ENCODE data around the gene SCEL.
"Not testable (repeated sequence)": the region's sequence is repeated elsewhere in the genome, so short reads cannot be mapped to it uniquely, and the experiment has no call there.

SCEL gene

GRCh38 chr13:77535448-77535847, at the start of gene SCEL:
TSS of gene SCEL (plus strand) at chr13:77535706. CDS start at chr13:77555876, 20,170 bp downstream.
- DNase-seq (ENCODE audit: low read depth), result no peak

- DNase-seq (ENCODE audit: low read depth), result no peak
These were observed 45.8 kb upstream of the SCEL start for GRCh38 chr13:77489566-77490337.

- peak; percentile 13 for DNase-seq (ENCODE audit: low read depth)
These were observed 42.5 kb upstream of the SCEL start for GRCh38 chr13:77492982-77493381.

- no peak for DNase-seq (ENCODE audit: low read depth)
These were observed 41.3 kb upstream of the SCEL start for GRCh38 chr13:77494226-77494625.

GRCh38 chr13:77497350-77497749, 38.2 kb upstream of the SCEL start:
- no peak for DNase-seq (ENCODE audit: low read depth)

GRCh38 chr13:77497835-77498234, 37.7 kb upstream of the SCEL start:
- DNase-seq (ENCODE audit: low read depth), result no peak

- DNase-seq (ENCODE audit: low read depth), result no peak
These were observed 33.3 kb upstream of the SCEL start for GRCh38 chr13:77502104-77502720.

GRCh38 chr13:77503398-77503797, 32.1 kb upstream of the SCEL start:
- no peak for DNase-seq (ENCODE audit: low read depth)

GRCh38 chr13:77506874-77507273, 28.6 kb upstream of the SCEL start:
- no peak for DNase-seq (ENCODE audit: low read depth)

GRCh38 chr13:77507931-77508776, 27.4 kb upstream of the SCEL start:
- DNase-seq (ENCODE audit: low read depth), result peak; percentile 23

- peak; percentile 20 for DNase-seq (ENCODE audit: low read depth)
These were observed 26.4 kb upstream of the SCEL start for GRCh38 chr13:77508959-77509620.

GRCh38 chr13:77510156-77510555, 25.4 kb upstream of the SCEL start:
- DNase-seq (ENCODE audit: low read depth), result no peak

GRCh38 chr13:77511552-77511951, 24.0 kb upstream of the SCEL start:
- no peak for DNase-seq (ENCODE audit: low read depth)

GRCh38 chr13:77513719-77514335, 21.7 kb upstream of the SCEL start:
- DNase-seq (ENCODE audit: low read depth), result no peak

- DNase-seq (ENCODE audit: low read depth), result no peak
These were observed 21.2 kb upstream of the SCEL start for GRCh38 chr13:77514336-77514726.

- no peak for DNase-seq (ENCODE audit: low read depth)
These were observed 19.7 kb upstream of the SCEL start for GRCh38 chr13:77515785-77516184.

- DNase-seq (ENCODE audit: low read depth), result peak; percentile 40
These were observed 19.1 kb upstream of the SCEL start for GRCh38 chr13:77516342-77516789.

- no peak for DNase-seq (ENCODE audit: low read depth)
These were observed 17.2 kb upstream of the SCEL start for GRCh38 chr13:77518266-77518665.

- DNase-seq (ENCODE audit: low read depth), result not testable (repeated sequence)
These were observed 16.1 kb upstream of the SCEL start for GRCh38 chr13:77519396-77519795.

GRCh38 chr13:77519808-77520207, 15.7 kb upstream of the SCEL start:
- DNase-seq (ENCODE audit: low read depth), result no peak

GRCh38 chr13:77521194-77521593, 14.3 kb upstream of the SCEL start:
- DNase-seq (ENCODE audit: low read depth), result no peak

Data from fibroblast of the conjunctiva (primary cell).